ENCODE measurements around the gene HOXA7.

HOXA7 gene

DNA sequence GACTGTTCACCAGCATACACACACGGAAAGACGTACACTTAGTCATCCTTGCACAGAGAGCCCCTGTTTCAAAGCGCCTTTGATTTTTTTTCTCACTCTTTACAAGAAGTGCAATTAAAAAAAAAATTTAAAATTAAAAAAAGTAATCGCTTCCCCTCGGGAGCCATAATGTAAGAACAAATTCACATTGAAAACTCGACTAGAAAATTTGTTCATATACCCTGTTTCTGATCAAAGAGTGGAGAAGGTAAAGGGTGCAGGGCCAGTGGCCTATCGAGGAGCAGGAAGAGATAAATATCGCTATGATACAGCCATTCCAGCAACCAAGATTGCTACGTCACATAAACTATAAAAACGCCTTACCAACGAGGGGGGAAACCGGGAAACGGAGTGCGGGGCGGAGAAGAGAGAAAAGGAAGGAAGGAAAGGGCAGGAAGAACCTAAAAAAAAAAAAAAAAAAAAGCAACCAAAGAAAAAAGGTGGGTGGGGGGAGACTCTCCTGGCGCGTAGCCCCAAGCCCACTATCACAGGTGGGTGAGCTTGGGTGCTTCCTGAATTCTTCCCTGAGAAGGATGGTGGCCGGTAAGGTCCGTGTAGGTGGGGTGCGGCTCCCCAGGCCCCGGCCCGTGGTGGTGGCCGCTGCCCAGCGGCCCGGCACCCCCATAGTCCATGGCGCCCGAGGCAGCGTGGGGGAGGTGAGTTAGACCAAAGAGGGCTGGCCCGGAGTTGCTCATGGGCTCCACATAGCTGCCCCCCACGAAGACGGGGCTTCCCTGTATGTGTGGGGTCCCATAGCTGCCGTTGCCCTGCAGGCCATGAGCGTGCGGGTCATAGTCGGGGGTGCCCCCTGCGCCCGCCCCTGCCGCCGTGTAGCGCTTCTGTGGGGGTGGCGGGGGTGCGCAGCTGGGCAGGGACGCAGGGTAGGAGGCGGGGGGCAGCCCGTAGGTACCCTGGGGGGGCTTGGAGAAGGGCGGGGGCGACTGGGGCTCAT is 48.8 kb downstream of the HOXA7 start:
- no peak for DNase-seq (ENCODE audit: low read depth in 2 of 2)

DNA sequence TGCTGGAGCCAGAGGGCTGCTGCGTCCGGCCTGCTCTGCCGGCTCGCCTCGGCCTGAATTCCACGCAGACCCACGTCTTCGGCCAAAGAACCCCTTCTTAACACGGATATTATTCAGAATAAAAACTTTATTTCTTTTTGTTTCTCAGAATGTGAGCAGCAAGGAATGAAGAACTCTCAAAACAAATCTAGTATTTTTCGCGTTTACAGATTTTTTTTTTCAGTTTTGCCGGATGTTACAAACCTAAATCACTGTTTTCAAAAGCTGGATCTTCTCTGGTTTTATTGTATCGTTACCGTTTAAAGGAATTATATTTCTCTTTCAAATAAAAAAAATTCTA is 49.6 kb downstream of the HOXA7 start:
- no peak for DNase-seq (ENCODE audit: low read depth in 2 of 2)

DNA sequence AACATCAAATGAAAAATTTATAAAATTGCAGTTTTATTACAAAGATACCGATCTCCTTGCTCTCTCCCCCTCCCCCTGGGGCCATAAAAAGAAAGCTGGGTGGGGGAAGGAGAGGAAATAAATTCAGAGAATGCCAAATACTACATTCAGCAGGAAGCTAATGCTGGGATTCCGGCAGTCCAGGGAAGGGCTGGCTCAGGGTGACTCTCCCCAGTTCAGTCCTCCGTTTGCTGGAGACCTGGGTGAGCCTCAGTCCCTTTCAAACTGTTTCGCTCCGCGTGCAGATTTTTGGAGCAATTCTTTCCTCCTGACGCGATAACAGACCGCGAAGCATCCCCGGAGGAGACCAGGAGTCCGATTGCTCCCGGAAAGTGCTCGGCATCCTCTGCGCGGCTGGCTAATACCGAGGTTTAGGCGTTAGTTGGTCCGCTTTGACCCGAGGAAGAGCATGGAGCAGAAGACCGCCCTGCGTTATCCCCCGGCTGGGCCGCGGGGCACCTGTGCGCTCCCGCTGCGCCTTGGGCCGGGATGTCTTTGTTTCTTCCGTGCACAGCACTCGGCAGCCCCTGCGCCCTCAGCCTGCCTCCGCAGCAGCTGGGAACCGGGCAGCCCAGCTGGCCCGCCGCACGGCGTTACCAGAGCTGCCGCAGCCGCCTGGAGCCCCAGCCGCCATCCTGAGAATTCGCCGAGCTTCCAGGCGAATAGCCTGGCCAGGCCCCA is 50.1 kb downstream of the HOXA7 start:
- DNase-seq (ENCODE audit: low read depth in 2 of 2) = no peak

DNA sequence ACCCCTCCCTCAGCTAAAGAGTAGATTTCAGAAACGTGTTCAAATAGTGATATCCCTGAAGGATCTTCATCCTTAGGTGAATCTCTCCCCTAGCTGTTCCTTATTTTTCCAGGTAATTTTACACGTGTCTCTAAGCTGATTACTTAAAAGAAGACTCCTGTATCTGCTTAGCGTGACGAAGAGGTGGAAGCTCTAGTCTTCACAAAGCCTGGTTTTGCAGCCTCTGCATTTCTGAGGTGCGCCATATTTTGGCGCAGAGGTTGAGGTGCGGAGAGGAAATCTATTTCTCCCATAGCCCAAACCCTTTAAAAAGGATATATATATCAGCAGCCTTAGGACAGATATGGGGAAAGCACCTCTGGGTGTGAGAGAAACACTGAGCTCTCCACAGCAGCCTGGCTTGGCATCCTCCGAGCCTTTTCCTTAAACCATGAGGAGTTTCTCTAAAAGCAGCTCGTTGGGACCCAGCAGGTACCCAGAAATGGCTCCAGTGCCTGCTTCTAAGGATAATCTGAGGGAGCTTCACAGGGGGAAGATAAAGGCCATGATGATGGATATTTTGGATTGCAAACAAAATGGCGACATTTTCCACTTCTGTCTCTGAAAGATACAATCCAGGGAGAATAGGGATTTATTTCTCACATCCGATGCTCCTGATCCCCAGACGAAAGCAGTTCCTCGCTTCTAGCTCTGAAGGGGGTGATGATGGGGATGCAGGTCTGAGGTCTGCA is 51.0 kb downstream of the HOXA7 start:
- no peak for DNase-seq (ENCODE audit: low read depth in 2 of 2)

DNA sequence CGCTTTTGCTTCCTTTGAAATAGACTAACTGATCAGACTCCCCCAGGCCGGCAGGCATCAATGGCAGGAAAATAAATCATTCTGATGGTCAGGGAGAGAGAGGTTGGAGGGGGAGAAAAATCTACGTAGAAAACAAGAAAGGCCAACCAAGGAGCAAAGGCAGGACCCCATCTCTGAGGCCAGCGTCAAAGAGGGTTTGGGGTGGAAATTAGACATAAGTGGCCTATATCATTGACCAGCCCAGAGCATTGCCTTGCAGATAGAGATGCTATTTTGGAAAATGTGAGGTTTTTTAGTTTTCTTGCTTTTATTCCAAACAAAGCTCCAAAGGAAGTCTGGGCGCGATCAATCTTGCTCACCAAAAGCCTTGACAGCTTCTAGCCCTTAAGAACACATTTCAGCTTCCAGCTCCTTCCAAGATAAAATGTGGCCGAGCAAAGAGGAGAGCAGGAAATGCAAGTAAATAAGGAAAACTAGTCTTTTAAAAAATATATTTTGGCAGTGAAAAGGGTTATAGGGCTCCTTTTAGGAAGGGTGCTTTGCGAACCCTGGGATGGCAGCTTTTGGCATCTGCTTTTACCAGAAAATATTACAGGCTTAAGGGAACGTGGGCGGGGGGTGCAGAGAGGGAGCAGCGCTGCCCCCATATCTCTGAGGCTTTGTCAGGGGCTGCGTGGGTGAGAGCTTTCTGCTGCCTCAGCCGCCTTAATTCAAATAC is 52.0 kb downstream of the HOXA7 start:
- DNase-seq (ENCODE audit: low read depth in 2 of 2) = no peak
